22Rv1 (cell line): ENCODE measurements around the gene MED27.

Source experiments
- CTCF ChIP-seq: fragments of 450-650 bp; IDR thresholded peaks from 2 replicates; pipeline ENCODE4 v1.5.1; 2017; ENCODE audit warnings: mild to moderate bottlenecking
- ZFX ChIP-seq: fragments of 450-650 bp; IDR thresholded peaks from 2 replicates; pipeline ENCODE4 v1.6.1; 2017; ENCODE audit warnings: antibody characterized with exemption, borderline replicate concordance

DNA sequence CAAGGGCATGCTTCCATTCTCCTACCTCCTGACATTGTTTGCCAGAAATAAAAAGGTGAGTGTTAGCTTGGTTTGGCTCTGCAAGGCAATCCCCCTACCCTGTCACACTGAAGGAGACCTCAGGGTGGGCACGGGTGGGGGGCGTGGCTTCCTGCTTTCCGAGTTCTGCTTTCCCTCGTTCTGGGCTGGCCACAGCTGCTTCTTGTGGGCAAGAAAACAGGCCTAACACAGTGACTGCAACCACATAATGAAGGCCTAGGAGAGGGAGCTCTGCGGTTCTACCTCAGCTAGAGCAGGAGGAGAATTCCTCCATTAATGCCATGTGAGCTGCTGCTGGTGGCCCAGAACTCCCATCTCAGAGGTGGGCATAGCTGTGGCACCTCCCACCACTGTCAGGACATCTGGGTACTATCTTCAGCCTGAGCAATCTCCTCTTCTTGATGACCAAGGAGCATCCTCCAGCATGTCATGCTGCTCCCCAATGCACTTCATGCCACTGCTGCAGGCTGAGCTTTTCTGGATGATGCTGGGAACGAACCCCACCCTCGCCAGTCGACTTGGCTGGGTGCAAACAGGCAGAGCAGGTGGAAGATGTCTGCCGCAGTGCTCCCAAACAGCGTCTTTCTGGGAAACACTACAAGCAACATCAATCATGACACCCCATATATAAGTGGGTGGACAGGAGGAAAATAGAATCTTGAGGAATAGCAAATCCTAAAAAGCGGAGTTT lies 200.3 kb downstream of the MED27 start:
- TF ChIP-seq CTCF (no peak), ZFX (no peak)
